H1 (cell line): ENCODE results near the gene ANKUB1. TPM values are rescaled to one million over a fixed set of nuclear protein-coding genes. Genes with fewer than 3 reads are reported as not detected.

Experiments
- CHD7 ChIP-seq: fragments of 300-600 bp; sonication (generic); IDR thresholded peaks from 2 replicates; pipeline ENCODE4 v1.7.1; 2012; ENCODE audit warnings: low read length, moderate library complexity, mild to moderate bottlenecking, inconsistent platforms; ENCODE audit not compliant: insufficient replicate concordance
- HDAC2 ChIP-seq, 2 experiments: fragments of 300-600 bp in 1 of 2; sonication (generic) in 1 of 2; IDR thresholded peaks; 2 replicates each; pipeline ENCODE4 v1.6.1; 2011 to 2012; ENCODE audit warnings: low read depth in 2 of 2, low read length in 2 of 2, mild to moderate bottlenecking in 2 of 2, moderate library complexity in 2 of 2, borderline replicate concordance in 1 of 2, inconsistent platforms in 1 of 2
- KDM5A ChIP-seq: fragments of 200-600 bp; IDR thresholded peaks from 2 replicates; pipeline ENCODE4 v1.7.1; 2012; ENCODE audit warnings: mild to moderate bottlenecking, low read length, inconsistent platforms, mixed read lengths
- MAFK ChIP-seq: IDR thresholded peaks from 2 replicates; pipeline ENCODE4 v1.6.1; 2012; ENCODE audit warnings: low read depth, mild to moderate bottlenecking, improper control_type of control experiment, low read length
- MAX ChIP-seq: IDR thresholded peaks from 2 replicates; pipeline ENCODE4 v1.6.1; 2012; ENCODE audit warnings: inconsistent platforms
- SAP30 ChIP-seq: fragments of 300-600 bp; sonication (generic); IDR thresholded peaks from 2 replicates; pipeline ENCODE4 v1.7.1; 2012; ENCODE audit warnings: low read length, moderate library complexity, mild to moderate bottlenecking, inconsistent platforms; ENCODE audit not compliant: insufficient read depth, insufficient replicate concordance
- SIX5 ChIP-seq: IDR thresholded peaks from 2 replicates; pipeline ENCODE4 v1.6.1; 2011; ENCODE audit warnings: mild to moderate bottlenecking, low read depth, low read length
- polyA plus RNA-seq, 7 experiments: library from polyadenylated mRNA; depleted of rRNA in 3 of 7; stranded (reverse) in 5 of 7; unstranded in 2 of 7; fragments of >200 nt in 5 of 7; fragments of 200-250 nt in 2 of 7; gene quantifications; 1 replicate in 5 of 7; 2 replicates in 1 of 7; 4 replicates in 1 of 7; pipeline versions ENCODE4 v1.2.1 to v1.2.3, GENCODE V29; 2011 to 2013; ENCODE audit warnings: missing spikeins in 2 of 7, mixed read lengths in 2 of 7
- total RNA-seq: library from RNA; stranded (reverse); fragmentation: NEBNext Ultra II Directional; extraction: Animal tissue kit (Norgen Biotek cat#: 25700); gene quantifications from 2 replicates; pipeline ENCODE4 v1.2.1, GENCODE V29; 2021

ANKUB1 gene
- total and polyA plus RNA-seq, 2 of the 8 experiments (the other 6 are each of a cell fraction or from before 2014, with no cell fraction given), result not detected

GRCh38 chr3:149796026-149796425, 3.7 kb upstream of the ANKUB1 start (continued):
- no peak for TF ChIP-seq CHD7
- TF ChIP-seq KDM5A, result no peak
- TF ChIP-seq SAP30, result no peak
- no peak for TF ChIP-seq SIX5
- TF ChIP-seq MAX, result no peak
- no peak for TF ChIP-seq HDAC2 (IDR thresholded peaks at IDR 0.05; ENCODE audit: borderline replicate concordance in 1 of 2, low read depth in 2 of 2, low read length in 2 of 2)
- TF ChIP-seq MAFK, result no peak
